IPS-18c (cell line): ENCODE measurements around the gene IRF2.
"Not testable (repeated sequence)": the region's sequence is repeated elsewhere in the genome, so short reads cannot be mapped to it uniquely, and the experiment has no call there.

Experiments
- H3K4me3 ChIP-seq: 2 replicates; pipeline ENCODE4 v1.7.0; 2013; ENCODE audit warnings: low read depth, mild to moderate bottlenecking, low read length, moderate library complexity; ENCODE audit not compliant: insufficient read depth
- H3K9me3 ChIP-seq: one replicate; pipeline ENCODE4 v1.6.1; 2013; ENCODE audit warnings: mild to moderate bottlenecking, low read length, moderate library complexity; ENCODE audit not compliant: control insufficient read depth, insufficient read depth

The IRF2 gene

GRCh38 chr4:184342167-184342856 is 132.0 kb downstream of the IRF2 start:
- H3K4me3 ChIP-seq, result no peak overlapping the region
- H3K9me3 ChIP-seq, result no peaks in the 10 kb centered on the region

GRCh38 chr4:184339398-184340193 is 134.8 kb downstream of the IRF2 start:
- not testable (repeated sequence) for H3K4me3 ChIP-seq, H3K9me3 ChIP-seq

GRCh38 chr4:184337907-184338306 is 136.4 kb downstream of the IRF2 start:
- no peak overlapping the region for H3K4me3 ChIP-seq
- no peaks in the 10 kb centered on the region for H3K9me3 ChIP-seq
